ENCODE results near the gene ZNF208. TPM values are rescaled to one million over a fixed set of nuclear protein-coding genes. Genes with fewer than 3 reads are reported as not detected.

The ZNF208 gene
- total and polyA plus RNA-seq, 2 of the 13 experiments (the other 11 are each of a cell fraction or from before 2014, with no cell fraction given), result not detected

DNA sequence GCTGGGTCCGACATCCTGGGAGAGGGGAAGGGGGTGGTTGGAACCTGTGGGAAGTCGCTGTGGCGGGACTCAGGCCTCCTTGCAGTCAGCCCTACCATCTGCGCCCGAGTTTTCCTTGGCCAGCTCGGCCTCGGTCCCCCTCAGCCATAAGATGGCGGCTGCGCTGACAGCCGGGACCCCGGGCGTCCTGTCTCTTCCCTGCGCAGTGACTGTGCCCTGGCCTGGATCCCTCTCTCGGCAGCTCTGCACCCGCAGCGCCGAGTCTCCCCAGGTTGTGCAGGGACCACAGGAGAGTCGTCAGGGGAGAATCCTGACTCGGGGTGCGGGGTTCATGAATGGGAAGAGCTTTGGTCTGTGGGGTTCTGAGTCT, 41.9 kb upstream of the ZNF208 start (continued):
- TF ChIP-seq, protein P1, sequence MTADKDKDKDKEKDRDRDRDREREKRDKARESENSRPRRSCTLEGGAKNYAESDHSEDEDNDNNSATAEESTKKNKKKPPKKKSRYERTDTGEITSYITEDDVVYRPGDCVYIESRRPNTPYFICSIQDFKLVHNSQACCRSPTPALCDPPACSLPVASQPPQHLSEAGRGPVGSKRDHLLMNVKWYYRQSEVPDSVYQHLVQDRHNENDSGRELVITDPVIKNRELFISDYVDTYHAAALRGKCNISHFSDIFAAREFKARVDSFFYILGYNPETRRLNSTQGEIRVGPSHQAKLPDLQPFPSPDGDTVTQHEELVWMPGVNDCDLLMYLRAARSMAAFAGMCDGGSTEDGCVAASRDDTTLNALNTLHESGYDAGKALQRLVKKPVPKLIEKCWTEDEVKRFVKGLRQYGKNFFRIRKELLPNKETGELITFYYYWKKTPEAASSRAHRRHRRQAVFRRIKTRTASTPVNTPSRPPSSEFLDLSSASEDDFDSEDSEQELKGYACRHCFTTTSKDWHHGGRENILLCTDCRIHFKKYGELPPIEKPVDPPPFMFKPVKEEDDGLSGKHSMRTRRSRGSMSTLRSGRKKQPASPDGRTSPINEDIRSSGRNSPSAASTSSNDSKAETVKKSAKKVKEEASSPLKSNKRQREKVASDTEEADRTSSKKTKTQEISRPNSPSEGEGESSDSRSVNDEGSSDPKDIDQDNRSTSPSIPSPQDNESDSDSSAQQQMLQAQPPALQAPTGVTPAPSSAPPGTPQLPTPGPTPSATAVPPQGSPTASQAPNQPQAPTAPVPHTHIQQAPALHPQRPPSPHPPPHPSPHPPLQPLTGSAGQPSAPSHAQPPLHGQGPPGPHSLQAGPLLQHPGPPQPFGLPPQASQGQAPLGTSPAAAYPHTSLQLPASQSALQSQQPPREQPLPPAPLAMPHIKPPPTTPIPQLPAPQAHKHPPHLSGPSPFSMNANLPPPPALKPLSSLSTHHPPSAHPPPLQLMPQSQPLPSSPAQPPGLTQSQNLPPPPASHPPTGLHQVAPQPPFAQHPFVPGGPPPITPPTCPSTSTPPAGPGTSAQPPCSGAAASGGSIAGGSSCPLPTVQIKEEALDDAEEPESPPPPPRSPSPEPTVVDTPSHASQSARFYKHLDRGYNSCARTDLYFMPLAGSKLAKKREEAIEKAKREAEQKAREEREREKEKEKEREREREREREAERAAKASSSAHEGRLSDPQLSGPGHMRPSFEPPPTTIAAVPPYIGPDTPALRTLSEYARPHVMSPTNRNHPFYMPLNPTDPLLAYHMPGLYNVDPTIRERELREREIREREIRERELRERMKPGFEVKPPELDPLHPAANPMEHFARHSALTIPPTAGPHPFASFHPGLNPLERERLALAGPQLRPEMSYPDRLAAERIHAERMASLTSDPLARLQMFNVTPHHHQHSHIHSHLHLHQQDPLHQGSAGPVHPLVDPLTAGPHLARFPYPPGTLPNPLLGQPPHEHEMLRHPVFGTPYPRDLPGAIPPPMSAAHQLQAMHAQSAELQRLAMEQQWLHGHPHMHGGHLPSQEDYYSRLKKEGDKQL (CRISPR knock-in tag; IDR thresholded peaks at IDR 0.05; ENCODE audit: low read depth), result no peak
- TF ChIP-seq YEATS4 (CRISPR knock-in tag; IDR thresholded peaks at IDR 0.05; ENCODE audit: borderline replicate concordance) (no peak), NFE2L2 (IDR thresholded peaks at IDR 0.05; ENCODE audit: low read length) (no peak), ZSCAN20 (CRISPR knock-in tag; IDR thresholded peaks at IDR 0.05; ENCODE audit: borderline replicate concordance) (no peak), ZZZ3 (CRISPR knock-in tag; IDR thresholded peaks at IDR 0.05; ENCODE audit: borderline replicate concordance) (no peak)
- TF ChIP-seq, protein P2, sequence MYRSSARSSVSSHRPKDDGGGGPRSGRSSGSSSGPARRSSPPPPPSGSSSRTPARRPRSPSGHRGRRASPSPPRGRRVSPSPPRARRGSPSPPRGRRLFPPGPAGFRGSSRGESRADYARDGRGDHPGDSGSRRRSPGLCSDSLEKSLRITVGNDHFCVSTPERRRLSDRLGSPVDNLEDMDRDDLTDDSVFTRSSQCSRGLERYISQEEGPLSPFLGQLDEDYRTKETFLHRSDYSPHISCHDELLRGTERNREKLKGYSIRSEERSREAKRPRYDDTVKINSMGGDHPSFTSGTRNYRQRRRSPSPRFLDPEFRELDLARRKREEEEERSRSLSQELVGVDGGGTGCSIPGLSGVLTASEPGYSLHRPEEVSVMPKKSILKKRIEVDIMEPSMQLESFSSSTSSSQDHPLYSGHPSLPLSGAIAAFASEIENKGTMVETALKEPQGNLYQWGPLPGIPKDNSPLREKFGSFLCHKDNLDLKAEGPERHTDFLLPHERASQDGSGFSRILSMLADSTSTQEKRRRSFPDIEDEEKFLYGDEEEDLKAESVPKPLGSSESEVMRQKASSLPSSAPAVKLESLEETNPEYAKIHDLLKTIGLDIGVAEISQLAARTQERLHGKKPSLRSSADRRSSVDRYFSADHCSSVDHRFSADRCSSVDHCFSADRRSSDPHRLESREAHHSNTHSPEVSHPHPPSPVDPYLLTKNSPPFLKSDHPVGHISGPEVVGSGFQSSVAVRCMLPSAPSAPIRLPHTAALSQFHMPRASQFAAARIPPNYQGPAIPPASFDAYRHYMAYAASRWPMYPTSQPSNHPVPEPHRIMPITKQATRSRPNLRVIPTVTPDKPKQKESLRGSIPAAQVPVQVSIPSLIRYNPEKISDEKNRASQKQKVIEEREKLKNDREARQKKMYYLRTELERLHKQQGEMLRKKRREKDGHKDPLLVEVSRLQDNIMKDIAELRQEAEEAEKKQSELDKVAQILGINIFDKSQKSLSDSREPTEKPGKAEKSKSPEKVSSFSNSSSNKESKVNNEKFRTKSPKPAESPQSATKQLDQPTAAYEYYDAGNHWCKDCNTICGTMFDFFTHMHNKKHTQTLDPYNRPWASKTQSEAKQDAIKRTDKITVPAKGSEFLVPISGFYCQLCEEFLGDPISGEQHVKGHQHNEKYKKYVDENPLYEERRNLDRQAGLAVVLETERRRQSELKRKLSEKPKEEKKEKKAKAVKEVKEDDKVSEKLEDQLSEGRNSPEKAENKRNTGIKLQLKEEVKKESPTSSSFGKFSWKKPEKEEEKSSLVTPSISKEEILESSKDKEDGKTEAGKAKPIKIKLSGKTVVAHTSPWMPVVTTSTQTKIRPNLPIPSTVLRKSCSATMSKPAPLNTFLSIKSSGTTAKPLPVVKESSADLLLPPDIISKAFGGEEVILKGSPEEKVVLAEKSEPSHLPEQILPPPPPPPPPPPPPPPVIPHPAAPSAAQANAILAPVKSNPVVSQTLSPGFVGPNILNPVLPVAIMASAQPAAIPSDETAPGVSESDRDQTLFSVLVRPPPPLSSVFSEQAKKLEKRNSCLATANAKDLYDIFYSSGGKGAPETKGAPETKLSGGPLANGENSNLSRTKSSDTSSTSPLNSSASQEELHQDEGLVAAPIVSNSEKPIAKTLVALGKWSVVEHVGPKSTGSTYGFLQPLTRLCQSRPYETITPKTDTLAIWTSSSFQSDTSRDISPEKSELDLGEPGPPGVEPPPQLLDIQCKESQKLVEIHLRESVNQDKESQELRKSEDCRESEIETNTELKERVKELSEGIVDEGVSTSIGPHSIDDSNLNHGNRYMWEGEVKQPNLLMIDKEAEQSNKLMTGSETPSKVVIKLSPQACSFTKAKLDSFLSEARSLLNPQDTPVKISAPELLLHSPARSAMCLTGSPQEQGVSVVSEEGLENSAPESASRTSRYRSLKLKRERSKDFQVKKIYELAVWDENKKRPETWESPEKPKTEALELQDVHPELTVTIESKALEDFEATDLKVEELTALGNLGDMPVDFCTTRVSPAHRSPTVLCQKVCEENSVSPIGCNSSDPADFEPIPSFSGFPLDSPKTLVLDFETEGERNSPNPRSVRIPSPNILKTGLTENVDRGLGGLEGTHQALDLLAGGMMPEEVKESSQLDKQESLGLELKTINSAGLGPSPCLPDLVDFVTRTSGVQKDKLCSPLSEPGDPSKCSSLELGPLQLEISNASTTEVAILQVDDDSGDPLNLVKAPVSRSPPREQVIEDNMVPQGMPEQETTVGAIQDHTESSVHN (CRISPR knock-in tag; IDR thresholded peaks at IDR 0.05), result no peak
- TF ChIP-seq, protein P3, sequence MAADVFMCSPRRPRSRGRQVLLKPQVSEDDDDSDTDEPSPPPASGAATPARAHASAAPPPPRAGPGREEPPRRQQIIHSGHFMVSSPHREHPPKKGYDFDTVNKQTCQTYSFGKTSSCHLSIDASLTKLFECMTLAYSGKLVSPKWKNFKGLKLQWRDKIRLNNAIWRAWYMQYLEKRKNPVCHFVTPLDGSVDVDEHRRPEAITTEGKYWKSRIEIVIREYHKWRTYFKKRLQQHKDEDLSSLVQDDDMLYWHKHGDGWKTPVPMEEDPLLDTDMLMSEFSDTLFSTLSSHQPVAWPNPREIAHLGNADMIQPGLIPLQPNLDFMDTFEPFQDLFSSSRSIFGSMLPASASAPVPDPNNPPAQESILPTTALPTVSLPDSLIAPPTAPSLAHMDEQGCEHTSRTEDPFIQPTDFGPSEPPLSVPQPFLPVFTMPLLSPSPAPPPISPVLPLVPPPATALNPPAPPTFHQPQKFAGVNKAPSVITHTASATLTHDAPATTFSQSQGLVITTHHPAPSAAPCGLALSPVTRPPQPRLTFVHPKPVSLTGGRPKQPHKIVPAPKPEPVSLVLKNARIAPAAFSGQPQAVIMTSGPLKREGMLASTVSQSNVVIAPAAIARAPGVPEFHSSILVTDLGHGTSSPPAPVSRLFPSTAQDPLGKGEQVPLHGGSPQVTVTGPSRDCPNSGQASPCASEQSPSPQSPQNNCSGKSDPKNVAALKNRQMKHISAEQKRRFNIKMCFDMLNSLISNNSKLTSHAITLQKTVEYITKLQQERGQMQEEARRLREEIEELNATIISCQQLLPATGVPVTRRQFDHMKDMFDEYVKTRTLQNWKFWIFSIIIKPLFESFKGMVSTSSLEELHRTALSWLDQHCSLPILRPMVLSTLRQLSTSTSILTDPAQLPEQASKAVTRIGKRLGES (CRISPR knock-in tag; IDR thresholded peaks at IDR 0.05; ENCODE audit: borderline replicate concordance), result no peak
- TF ChIP-seq, protein P4, sequence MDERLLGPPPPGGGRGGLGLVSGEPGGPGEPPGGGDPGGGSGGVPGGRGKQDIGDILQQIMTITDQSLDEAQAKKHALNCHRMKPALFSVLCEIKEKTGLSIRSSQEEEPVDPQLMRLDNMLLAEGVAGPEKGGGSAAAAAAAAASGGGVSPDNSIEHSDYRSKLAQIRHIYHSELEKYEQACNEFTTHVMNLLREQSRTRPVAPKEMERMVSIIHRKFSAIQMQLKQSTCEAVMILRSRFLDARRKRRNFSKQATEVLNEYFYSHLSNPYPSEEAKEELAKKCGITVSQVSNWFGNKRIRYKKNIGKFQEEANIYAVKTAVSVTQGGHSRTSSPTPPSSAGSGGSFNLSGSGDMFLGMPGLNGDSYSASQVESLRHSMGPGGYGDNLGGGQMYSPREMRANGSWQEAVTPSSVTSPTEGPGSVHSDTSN (CRISPR knock-in tag; IDR thresholded peaks at IDR 0.05), result no peak
- TF ChIP-seq, protein P5, sequence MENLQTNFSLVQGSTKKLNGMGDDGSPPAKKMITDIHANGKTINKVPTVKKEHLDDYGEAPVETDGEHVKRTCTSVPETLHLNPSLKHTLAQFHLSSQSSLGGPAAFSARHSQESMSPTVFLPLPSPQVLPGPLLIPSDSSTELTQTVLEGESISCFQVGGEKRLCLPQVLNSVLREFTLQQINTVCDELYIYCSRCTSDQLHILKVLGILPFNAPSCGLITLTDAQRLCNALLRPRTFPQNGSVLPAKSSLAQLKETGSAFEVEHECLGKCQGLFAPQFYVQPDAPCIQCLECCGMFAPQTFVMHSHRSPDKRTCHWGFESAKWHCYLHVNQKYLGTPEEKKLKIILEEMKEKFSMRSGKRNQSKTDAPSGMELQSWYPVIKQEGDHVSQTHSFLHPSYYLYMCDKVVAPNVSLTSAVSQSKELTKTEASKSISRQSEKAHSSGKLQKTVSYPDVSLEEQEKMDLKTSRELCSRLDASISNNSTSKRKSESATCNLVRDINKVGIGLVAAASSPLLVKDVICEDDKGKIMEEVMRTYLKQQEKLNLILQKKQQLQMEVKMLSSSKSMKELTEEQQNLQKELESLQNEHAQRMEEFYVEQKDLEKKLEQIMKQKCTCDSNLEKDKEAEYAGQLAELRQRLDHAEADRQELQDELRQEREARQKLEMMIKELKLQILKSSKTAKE (CRISPR knock-in tag; IDR thresholded peaks at IDR 0.05; ENCODE audit: borderline replicate concordance), result no peak

Measured in HepG2 (cell line).